RWPE1 (cell line): Measurements from ENCODE around the gene TRERF1.
A peak's percentile ranks its signal among the peaks of the same experiment; 100 is the strongest.

Source experiments
- CTCF ChIA-PET: fragments of 350-600 bp; sonication (Branson Sonifier 250); formaldehyde crosslinking; extraction: SDS; loops from one replicate; lab custom pipeline; 2021; lab: Yijun Ruan, JAX
- POLR2A ChIA-PET: fragments of 400-600 bp; formaldehyde crosslinking; extraction: SDS; loops from one replicate; lab custom pipeline; 2020; ENCODE audit warnings: antibody characterized with exemption; ENCODE audit not compliant: low non-redundant PET; lab: Yijun Ruan, JAX
- DNase-seq: peaks from one replicate; pipeline ENCODE4 v3.0.0; 2012; ENCODE audit warnings: low spot score
- H3K27ac ChIP-seq: fragments of 450-650 bp; 2 replicates; pipeline ENCODE4 v1.5.1; 2017
- CTCF ChIP-seq: fragments of 450-650 bp; conservative IDR thresholded peaks from 2 replicates; pipeline ENCODE4 v1.5.1; 2017; ENCODE audit warnings: low read depth, mild to moderate bottlenecking

TRERF1 gene

GRCh38 chr6:42366011-42366705, 85.6 kb downstream of the TRERF1 start:
- DNase-seq = no peak
- TF ChIP-seq CTCF = no peak
- POLR2A ChIA-PET = no interaction called here
- peak overlapping the region; percentile 44 for H3K27ac ChIP-seq
- CTCF ChIA-PET = interaction anchor here (0.6 to 1.0 kb wide), 3 partner anchors 20 to 54 kb away, joined by 3 read pairs; no protein-coding TSS in a partner anchor

- peak overlapping the region; percentile 62 for H3K27ac ChIP-seq
- no peak for DNase-seq
- CTCF ChIA-PET = interaction anchor here (0.5 kb wide), 1 partner anchor 153 kb away, joined by 7 read pairs; no protein-coding TSS in a partner anchor
- POLR2A ChIA-PET = no interaction called here
- TF ChIP-seq CTCF = no peak
Measured at GRCh38 chr6:42365021-42365420, 86.7 kb downstream of the TRERF1 start.

GRCh38 chr6:42363926-42364849, 87.5 kb downstream of the TRERF1 start:
- DNase-seq = no peak
- CTCF ChIA-PET = no interaction called here
- no peak for TF ChIP-seq CTCF
- peak overlapping the region; percentile 62 for H3K27ac ChIP-seq
- POLR2A ChIA-PET = no interaction called here

- POLR2A ChIA-PET = no interaction called here
- CTCF ChIA-PET = interaction anchor here (0.6 kb wide), 1 partner anchor 94 kb away, joined by 3 read pairs; no protein-coding TSS in a partner anchor
- TF ChIP-seq CTCF = no peak
- no peak overlapping the region for H3K27ac ChIP-seq
- no peak for DNase-seq
Measured at GRCh38 chr6:42361036-42361435, 90.7 kb downstream of the TRERF1 start.

- no peak for TF ChIP-seq CTCF
- POLR2A ChIA-PET = interaction anchor here (0.6 kb wide), 1 partner anchor 36 kb away, joined by 3 read pairs; no protein-coding TSS in a partner anchor
- peak overlapping the region; percentile 26; the same call in 1 of the 2 replicates for H3K27ac ChIP-seq
- CTCF ChIA-PET = interaction anchor here (0.6 kb wide), 3 partner anchors 21 to 69 kb away, joined by 3 to 4 read pairs (median 3); no protein-coding TSS in a partner anchor
- DNase-seq = no peak
Measured at GRCh38 chr6:42359021-42359420, 92.7 kb downstream of the TRERF1 start.

GRCh38 chr6:42355416-42355815, 96.3 kb downstream of the TRERF1 start:
- no peak for TF ChIP-seq CTCF
- POLR2A ChIA-PET = no interaction called here
- CTCF ChIA-PET = no interaction called here
- DNase-seq = no peak
- no peak overlapping the region for H3K27ac ChIP-seq
